ENCODE data around the gene SYT3. TPM values are rescaled to one million over a fixed set of nuclear protein-coding genes. Genes with fewer than 3 reads are reported as not detected.

Gene SYT3
- total and polyA plus RNA-seq, 2 experiments from 2014 or later = 10.0 to 25.5 TPM

DNA sequence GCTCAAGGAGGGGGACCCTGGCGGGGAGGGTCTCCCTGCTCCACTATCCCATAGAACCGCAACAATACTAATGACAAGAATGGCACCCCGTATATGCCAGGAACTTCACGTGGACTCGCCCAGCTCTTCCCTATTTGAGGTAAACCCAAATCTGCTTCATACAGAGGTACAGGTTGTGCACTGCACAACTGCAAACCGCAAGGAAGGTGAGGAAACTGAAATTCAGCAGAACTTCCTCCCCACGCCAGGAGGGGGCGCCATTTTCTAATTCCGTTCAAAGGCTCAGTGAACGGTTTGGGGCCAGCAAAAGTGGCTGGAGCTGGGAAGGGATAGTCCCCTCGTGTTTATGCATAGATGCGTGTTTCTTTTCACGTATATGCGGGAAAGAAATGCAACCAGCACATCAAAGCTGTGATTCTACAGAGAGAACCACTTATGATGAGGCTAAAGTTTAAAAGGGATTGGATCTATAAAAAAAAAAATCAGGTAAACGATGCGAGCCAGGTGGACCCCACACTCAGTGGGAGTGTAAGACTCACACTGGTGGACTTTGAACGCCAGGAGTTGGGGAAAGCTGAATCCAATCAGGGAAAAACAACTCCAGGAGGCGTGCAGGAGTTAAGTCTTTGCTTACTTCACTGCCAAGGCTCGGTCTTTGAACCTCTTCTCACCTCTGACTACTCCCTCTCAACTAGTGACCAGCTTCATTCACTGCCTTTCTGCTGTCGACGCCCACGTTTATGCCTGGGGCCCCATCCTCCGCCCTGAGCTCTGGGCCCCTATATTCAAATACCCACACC is 29.8 kb upstream of the SYT3 start:
- Mint-ChIP-seq H3K27ac (no peak overlapping the region), H3K27me3 (ENCODE audit: insufficient read depth, low read depth, poor library complexity) (peaks cover 12% of the 10 kb centered on the region), H3K4me3 (no peak overlapping the region), H3K4me1 (no peaks in the 10 kb centered on the region), H3K36me3 (ENCODE audit: low read depth) (peaks cover 39% of the 10 kb centered on the region), H3K9me3 (peaks cover 72% of the 10 kb centered on the region)
- H3K36me3 ChIP-seq (ENCODE audit: insufficient read depth) = no peaks in the 10 kb centered on the region
- DNase-seq (ENCODE audit: low spot score) (peak; percentile 35), ATAC-seq (no peak)
- no peaks in the 10 kb centered on the region for H3K79me2 ChIP-seq (replicated peaks; ENCODE audit: insufficient read depth)
- H2AFZ ChIP-seq = no peak overlapping the region
- TF ChIP-seq EZH2 (IDR thresholded peaks at IDR 0.05; ENCODE audit: low read depth, unreplicated experiment) (peak; percentile 79), JUNB (IDR thresholded peaks at IDR 0.05; ENCODE audit: unreplicated experiment) (no peak)
- TF ChIP-seq, protein P1, sequence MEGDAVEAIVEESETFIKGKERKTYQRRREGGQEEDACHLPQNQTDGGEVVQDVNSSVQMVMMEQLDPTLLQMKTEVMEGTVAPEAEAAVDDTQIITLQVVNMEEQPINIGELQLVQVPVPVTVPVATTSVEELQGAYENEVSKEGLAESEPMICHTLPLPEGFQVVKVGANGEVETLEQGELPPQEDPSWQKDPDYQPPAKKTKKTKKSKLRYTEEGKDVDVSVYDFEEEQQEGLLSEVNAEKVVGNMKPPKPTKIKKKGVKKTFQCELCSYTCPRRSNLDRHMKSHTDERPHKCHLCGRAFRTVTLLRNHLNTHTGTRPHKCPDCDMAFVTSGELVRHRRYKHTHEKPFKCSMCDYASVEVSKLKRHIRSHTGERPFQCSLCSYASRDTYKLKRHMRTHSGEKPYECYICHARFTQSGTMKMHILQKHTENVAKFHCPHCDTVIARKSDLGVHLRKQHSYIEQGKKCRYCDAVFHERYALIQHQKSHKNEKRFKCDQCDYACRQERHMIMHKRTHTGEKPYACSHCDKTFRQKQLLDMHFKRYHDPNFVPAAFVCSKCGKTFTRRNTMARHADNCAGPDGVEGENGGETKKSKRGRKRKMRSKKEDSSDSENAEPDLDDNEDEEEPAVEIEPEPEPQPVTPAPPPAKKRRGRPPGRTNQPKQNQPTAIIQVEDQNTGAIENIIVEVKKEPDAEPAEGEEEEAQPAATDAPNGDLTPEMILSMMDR (conservative IDR thresholded peaks at IDR 0.05; ENCODE audit: low read depth in 2 of 2) = peak; percentile 82 to 90
- H3K9me2 ChIP-seq (ENCODE audit: insufficient read depth) = no peaks in the 10 kb centered on the region
- peaks cover 16% of the 10 kb centered on the region for H3K4me1 ChIP-seq (ENCODE audit: insufficient read depth)
- H3K4me3 ChIP-seq = no peak overlapping the region
- H3K27me3 ChIP-seq (ENCODE audit: insufficient read depth) = peaks cover 98% of the 10 kb centered on the region
- no peak overlapping the region for H3K4me2 ChIP-seq
- H4K20me1 ChIP-seq (replicated peaks; ENCODE audit: insufficient read depth) = peaks cover 3% of the 10 kb centered on the region; the same call in 1 of the 2 replicates
- H3F3A ChIP-seq (replicated peaks; ENCODE audit: low read depth) = peaks cover 3% of the 10 kb centered on the region; the same call in 1 of the 2 replicates
- H3K27ac ChIP-seq (ENCODE audit: low read depth) = no peak overlapping the region

DNA sequence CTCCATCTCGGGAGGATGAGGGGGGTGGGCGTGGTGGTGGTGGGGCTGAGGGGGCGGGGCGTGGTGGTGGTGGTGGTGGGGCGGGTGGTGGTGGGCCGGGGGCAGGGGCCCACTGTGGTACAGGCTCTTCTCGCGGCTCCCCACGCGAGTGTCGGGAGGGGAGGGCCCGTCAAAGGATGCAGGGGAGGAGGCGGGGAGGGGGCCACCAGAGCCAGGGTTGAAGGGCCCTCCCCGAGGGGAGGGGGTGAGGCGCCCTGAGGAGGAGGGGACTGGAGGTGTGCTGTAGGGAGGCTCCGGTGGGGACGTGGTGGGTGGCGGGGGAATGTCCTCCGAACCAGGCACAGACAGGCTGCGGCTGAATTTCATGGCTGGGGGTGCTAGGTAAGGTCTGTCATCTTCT is 29.2 kb upstream of the SYT3 start:
- Histone ChIP-seq H3K36me3 (ENCODE audit: insufficient read depth) (no peaks in the 10 kb centered on the region), H2AFZ (no peak overlapping the region), H3K79me2 (replicated peaks; ENCODE audit: insufficient read depth) (no peaks in the 10 kb centered on the region), H3K4me3 (peak overlapping the region; percentile 47), H4K20me1 (replicated peaks; ENCODE audit: insufficient read depth) (peaks cover 3% of the 10 kb centered on the region; the same call in 1 of the 2 replicates), H3K9me2 (ENCODE audit: insufficient read depth) (no peaks in the 10 kb centered on the region), H3K27ac (ENCODE audit: low read depth) (no peak overlapping the region), H3F3A (replicated peaks; ENCODE audit: low read depth) (peaks cover 3% of the 10 kb centered on the region; the same call in 1 of the 2 replicates), H3K4me2 (no peak overlapping the region; the same call in 1 of the 2 replicates), H3K4me1 (ENCODE audit: insufficient read depth) (peaks cover 10% of the 10 kb centered on the region), H3K27me3 (ENCODE audit: insufficient read depth) (peaks cover 98% of the 10 kb centered on the region)
- H3K27ac Mint-ChIP-seq = no peak overlapping the region
- DNase-seq (ENCODE audit: low spot score) = no peak
- H3K4me3 Mint-ChIP-seq = no peak overlapping the region
- H3K9me3 Mint-ChIP-seq = peaks cover 72% of the 10 kb centered on the region
- peaks cover 38% of the 10 kb centered on the region for H3K36me3 Mint-ChIP-seq (ENCODE audit: low read depth)
- no peak for ATAC-seq
- no peaks in the 10 kb centered on the region for H3K4me1 Mint-ChIP-seq
- H3K27me3 Mint-ChIP-seq (ENCODE audit: insufficient read depth, low read depth, poor library complexity) = peaks cover 10% of the 10 kb centered on the region
- TF ChIP-seq ZNF114 (CRISPR knock-in tag; IDR thresholded peaks at IDR 0.05) (no peak), POLR2AphosphoS5 (IDR thresholded peaks at IDR 0.05; ENCODE audit: low read depth) (no peak)
- TF ChIP-seq, protein P2, sequence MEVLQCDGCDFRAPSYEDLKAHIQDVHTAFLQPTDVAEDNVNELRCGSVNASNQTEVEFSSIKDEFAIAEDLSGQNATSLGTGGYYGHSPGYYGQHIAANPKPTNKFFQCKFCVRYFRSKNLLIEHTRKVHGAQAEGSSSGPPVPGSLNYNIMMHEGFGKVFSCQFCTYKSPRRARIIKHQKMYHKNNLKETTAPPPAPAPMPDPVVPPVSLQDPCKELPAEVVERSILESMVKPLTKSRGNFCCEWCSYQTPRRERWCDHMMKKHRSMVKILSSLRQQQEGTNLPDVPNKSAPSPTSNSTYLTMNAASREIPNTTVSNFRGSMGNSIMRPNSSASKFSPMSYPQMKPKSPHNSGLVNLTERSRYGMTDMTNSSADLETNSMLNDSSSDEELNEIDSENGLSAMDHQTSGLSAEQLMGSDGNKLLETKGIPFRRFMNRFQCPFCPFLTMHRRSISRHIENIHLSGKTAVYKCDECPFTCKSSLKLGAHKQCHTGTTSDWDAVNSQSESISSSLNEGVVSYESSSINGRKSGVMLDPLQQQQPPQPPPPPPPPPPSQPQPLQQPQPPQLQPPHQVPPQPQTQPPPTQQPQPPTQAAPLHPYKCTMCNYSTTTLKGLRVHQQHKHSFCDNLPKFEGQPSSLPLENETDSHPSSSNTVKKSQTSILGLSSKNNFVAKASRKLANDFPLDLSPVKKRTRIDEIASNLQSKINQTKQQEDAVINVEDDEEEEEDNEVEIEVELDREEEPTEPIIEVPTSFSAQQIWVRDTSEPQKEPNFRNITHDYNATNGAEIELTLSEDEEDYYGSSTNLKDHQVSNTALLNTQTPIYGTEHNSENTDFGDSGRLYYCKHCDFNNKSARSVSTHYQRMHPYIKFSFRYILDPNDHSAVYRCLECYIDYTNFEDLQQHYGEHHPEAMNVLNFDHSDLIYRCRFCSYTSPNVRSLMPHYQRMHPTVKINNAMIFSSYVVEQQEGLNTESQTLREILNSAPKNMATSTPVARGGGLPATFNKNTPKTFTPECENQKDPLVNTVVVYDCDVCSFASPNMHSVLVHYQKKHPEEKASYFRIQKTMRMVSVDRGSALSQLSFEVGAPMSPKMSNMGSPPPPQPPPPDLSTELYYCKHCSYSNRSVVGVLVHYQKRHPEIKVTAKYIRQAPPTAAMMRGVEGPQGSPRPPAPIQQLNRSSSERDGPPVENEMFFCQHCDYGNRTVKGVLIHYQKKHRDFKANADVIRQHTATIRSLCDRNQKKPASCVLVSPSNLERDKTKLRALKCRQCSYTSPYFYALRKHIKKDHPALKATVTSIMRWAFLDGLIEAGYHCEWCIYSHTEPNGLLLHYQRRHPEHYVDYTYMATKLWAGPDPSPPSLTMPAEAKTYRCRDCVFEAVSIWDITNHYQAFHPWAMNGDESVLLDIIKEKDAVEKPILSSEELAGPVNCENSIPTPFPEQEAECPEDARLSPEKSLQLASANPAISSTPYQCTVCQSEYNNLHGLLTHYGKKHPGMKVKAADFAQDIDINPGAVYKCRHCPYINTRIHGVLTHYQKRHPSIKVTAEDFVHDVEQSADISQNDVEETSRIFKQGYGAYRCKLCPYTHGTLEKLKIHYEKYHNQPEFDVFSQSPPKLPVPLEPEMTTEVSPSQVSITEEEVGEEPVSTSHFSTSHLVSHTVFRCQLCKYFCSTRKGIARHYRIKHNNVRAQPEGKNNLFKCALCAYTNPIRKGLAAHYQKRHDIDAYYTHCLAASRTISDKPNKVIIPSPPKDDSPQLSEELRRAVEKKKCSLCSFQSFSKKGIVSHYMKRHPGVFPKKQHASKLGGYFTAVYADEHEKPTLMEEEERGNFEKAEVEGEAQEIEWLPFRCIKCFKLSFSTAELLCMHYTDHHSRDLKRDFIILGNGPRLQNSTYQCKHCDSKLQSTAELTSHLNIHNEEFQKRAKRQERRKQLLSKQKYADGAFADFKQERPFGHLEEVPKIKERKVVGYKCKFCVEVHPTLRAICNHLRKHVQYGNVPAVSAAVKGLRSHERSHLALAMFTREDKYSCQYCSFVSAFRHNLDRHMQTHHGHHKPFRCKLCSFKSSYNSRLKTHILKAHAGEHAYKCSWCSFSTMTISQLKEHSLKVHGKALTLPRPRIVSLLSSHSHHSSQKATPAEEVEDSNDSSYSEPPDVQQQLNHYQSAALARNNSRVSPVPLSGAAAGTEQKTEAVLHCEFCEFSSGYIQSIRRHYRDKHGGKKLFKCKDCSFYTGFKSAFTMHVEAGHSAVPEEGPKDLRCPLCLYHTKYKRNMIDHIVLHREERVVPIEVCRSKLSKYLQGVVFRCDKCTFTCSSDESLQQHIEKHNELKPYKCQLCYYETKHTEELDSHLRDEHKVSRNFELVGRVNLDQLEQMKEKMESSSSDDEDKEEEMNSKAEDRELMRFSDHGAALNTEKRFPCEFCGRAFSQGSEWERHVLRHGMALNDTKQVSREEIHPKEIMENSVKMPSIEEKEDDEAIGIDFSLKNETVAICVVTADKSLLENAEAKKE (CRISPR knock-in tag; IDR thresholded peaks at IDR 0.05) = no peak
- TF ChIP-seq, protein P3, sequence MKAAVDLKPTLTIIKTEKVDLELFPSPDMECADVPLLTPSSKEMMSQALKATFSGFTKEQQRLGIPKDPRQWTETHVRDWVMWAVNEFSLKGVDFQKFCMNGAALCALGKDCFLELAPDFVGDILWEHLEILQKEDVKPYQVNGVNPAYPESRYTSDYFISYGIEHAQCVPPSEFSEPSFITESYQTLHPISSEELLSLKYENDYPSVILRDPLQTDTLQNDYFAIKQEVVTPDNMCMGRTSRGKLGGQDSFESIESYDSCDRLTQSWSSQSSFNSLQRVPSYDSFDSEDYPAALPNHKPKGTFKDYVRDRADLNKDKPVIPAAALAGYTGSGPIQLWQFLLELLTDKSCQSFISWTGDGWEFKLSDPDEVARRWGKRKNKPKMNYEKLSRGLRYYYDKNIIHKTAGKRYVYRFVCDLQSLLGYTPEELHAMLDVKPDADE (IDR thresholded peaks at IDR 0.05) = no peak

Data from GM23338 (cell line).